ENCODE results near the gene KANK2. TPM values are rescaled to one million over a fixed set of nuclear protein-coding genes. Genes with fewer than 3 reads are reported as not detected.

Gene KANK2
- total and polyA plus RNA-seq, 2 of the 8 experiments (the other 6 are each of a cell fraction or from before 2014, with no cell fraction given) = 25.2 to 42.3 TPM

- TF ChIP-seq CTCF (IDR thresholded peaks at IDR 0.05; ENCODE audit: control extremely low read depth in 1 of 3, insufficient read depth in 1 of 3, low read depth in 1 of 3, low read length in 3 of 3) = no peak
- no peak for TF ChIP-seq CTBP2 (IDR thresholded peaks at IDR 0.05; ENCODE audit: borderline replicate concordance, insufficient read depth, insufficient read length, low read length)
- TF ChIP-seq SAP30 (IDR thresholded peaks at IDR 0.05; ENCODE audit: insufficient read depth, insufficient replicate concordance, low read length) = no peak
Measured at GRCh38 chr19:11152318-11153062, 44.9 kb downstream of the KANK2 start (continued).

Measured in H1 (cell line).